ENCODE results near the gene NAP1L4.

DNA sequence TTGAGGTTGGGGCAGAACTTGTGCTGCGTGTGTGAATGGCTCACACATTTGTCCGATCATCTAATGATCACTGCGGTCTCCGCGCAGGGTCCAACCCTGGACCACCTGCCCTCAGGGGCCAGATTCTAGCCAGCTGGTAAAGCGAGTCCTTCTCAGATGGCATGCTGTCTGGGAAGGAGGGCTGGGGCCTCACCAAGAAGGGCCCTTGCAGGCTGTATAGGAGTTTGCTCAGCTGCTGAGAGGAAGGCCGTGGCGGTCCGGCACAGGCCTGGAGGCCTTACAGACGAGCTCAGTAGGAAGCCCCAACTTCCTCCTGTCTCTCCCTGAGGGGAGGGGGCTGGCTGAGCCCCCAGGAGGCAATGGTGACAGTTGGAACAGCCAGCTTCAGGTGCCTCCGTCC lies 76.7 kb downstream of the NAP1L4 start:
- TF ChIP-seq, protein P1, sequence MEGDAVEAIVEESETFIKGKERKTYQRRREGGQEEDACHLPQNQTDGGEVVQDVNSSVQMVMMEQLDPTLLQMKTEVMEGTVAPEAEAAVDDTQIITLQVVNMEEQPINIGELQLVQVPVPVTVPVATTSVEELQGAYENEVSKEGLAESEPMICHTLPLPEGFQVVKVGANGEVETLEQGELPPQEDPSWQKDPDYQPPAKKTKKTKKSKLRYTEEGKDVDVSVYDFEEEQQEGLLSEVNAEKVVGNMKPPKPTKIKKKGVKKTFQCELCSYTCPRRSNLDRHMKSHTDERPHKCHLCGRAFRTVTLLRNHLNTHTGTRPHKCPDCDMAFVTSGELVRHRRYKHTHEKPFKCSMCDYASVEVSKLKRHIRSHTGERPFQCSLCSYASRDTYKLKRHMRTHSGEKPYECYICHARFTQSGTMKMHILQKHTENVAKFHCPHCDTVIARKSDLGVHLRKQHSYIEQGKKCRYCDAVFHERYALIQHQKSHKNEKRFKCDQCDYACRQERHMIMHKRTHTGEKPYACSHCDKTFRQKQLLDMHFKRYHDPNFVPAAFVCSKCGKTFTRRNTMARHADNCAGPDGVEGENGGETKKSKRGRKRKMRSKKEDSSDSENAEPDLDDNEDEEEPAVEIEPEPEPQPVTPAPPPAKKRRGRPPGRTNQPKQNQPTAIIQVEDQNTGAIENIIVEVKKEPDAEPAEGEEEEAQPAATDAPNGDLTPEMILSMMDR (conservative IDR thresholded peaks at IDR 0.05; ENCODE audit: low read depth, low read length) = no peak
- TF ChIP-seq EZH2 (IDR thresholded peaks at IDR 0.05; ENCODE audit: borderline replicate concordance, low read depth, low read length, poor library complexity, severe bottlenecking) = no peak
